COLO668 (cell line): ENCODE data around the gene MLXIP.
"Not testable (repeated sequence)": the region's sequence is repeated elsewhere in the genome, so short reads cannot be mapped to it uniquely, and the experiment has no call there.

ENCODE experiments used
- DNase-seq: peaks from one replicate; lab custom pipeline; 2025; ENCODE audit not compliant: unreplicated experiment; lab: John Stamatoyannopoulos, UW

MLXIP gene

DNA sequence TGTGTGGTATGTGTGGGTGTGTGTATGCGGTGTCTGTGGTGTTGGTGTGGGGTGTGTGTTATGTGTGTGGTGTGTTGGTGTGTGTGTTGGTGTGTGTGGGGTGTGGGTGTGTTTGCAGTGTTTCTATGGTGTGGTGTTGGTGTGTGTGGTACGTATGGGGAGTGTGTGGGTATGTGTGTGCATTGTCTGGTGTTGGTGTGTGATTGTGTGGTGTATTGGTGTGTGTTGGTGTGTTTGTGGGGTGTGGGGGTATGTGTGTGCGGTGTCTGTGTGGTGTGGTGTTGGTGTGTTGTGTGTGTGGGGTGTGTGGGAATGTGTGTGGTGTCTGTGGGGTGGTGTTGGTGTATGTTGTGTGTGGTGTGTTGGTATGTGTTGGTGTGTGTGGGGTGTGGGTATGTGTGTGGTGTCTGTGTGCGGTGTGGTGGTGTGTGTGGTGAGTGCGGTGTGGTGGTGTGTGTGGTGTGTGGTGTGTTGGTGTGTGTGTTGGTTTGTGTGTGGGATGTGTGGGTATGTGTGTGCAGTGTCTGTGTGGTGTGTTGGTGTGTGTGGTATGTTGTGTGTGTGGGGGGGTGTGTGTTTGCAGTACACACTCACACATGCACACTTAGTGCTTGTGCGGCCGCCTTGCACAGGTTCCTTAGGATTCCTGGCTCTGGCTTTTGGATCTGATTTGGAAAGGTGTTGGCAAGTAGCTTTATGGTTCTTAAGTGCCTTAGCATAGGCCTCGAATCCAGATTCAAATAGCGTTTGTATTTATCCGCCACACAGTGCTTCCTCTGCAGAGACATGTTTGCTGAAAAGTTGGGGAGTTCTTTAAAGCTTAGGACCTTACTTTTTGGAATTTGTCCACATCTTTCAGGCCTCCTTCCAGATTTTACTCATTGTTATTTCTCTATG, 16.4 kb downstream of the MLXIP start:
- no peak for DNase-seq

DNA sequence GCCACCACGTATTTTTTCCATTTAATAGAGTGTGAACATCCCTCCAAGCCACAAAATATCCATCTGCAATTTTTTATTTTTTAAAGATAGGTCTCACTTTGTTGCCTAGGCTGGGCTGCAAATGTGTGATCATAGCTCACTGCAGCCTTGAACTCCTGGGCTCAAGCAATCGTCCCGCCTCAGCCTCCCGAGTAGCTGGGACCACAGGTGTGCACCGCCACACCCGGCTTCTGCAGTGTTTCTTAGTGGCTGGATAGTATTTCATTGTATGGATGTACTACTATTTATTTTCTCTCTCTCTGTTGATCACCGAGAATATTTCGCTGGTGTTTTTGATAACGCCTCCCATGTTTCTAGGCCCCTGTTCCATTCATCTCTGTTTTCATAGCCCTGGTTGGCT, 17.5 kb downstream of the MLXIP start:
- no peak for DNase-seq

DNA sequence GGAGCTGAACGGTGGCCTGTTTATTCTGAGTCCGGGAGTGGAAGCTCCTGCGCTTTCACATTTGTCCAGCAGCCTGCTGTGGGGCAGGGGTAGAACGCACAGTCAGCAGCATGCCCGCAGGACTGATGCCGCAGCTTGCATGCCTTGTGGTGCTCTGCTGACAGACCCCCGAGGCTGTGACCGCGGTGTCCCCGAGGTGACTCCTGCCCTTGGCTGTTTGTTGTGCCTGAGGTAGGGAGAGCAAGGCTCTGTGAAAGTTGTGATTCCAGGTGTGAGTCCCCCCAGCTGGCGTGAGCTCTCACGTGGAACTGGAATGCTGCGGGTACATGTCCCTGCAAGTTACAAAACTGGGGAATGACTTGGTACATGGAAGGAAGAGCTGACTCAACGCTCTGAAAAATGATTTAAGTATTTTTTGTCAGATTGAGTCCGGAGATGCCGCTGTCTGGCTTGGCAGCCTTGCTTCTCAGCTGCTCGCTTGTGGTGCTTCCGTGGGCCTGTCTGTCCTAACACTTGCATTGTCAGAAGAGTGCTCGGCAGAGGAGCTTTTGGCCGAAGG, 18.1 kb downstream of the MLXIP start:
- DNase-seq, result no peak

DNA sequence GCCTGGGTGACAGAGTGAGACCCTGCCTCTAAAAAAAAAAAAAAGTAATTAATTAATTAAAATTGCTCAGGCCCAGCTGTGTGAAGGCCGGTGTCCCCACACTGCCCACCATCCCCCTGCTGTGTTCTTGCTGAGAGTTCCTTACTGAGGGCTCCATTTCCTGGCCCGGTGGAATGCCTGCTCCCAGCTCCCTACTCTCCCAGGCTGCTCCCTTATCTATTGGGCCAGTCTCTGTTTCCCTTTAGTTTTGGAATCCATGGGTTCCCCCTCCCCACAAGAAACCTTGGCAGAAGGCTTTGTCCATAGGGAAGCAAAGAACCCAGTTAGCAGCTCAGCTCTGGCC, 19.0 kb downstream of the MLXIP start:
- no peak for DNase-seq

DNA sequence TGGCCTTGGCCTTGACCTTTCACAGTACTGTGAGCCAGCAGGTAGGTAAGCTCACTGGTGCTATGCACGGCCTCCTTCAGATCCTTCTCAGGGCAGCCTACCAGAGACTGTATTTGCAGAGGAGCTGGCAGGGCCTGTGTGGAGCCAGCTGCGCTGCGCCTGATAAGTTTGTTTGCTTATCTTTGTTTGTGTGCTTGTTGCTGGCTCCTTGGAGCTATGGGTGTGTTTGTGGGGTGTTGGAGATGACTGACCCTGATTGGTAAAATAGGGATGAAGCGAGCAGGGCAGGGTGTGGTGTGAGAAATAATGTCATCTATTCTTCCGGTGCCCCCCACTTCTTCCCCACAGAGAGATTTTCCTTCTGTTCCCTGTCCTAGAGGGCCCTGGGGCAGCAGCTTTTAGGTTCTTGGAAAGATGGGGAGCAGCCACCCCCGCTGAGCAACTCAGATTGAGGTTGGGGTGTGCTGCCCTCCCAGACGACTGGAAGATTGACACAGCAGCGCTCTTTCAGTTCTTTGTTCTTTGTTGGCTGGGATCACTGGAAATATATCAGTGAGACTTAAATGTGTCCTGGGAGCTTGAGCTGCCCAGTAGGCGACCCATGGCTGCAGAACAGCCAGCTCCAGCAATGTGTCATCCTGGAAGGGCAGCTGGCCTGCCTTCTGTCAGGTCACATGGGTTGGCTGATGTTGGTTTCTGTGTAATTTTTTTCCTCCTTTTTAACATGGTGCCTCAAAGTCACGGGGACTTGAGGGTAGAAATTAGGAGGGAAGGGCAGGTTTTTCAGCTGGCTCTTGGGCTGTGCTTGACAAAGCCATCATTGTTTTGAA, 19.6 kb downstream of the MLXIP start:
- DNase-seq, result peak; percentile 88

DNA sequence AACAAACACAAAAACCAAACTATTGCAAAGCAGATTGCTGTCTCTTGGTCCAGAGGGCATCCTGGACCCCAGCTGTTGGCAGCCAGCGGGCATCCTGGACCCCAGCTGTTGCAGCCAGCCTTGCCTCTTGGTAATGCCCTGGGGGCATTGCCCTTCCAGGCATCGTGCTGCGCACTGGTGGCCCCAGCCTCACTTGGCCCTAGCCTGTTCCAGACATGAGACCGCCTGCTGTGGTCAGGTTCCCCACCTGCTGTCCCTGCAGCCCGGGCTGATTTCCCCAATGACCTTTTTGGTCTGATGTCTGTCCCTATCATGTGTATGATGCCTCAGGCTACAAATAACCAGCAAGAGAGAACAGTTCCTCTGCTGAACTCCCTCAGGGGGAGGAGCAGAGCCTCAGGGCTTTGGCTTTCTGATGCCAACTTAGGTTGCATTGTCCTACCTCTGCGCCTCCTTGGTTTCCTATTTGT, 20.8 kb downstream of the MLXIP start:
- DNase-seq, result peak; percentile 37

DNA sequence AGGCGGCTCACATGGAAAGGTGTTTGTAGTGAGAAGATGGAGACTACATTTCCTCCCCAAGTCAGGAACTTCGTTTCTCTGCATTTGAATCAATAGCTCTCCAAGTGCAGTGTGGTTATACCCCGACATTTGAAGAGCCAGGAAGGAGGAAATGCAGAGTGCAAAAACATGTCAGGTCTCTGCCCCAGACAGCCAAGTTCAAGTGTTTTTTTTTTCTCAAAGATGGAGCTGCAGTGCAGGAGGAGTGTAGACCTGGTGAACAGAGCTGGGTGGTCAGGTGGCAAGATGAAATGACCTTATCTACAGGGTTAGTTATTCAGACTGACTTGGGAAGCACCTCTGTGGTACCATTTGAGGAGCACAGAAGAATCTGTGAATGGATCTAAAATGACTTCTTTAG, 21.3 kb downstream of the MLXIP start:
- DNase-seq, result no peak

DNA sequence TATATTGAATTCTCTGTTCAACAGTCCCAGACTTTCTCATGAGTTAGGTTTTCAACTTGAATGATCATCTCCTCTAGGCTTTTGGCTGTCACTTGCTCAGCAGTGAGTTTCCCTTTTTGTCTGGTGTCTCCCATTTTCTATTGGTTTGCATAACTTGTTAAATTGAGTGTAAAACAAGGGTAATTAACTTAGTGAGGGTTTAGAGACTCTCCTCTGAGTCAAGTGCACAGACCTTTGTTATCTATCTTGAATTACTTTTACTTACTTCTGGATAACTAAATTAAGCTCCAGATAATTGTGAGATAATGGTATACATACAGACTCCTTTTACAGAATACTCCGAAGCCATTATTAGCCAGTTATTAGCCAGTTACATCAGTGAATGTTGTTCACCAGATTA, 22.0 kb downstream of the MLXIP start:
- no peak for DNase-seq

DNA sequence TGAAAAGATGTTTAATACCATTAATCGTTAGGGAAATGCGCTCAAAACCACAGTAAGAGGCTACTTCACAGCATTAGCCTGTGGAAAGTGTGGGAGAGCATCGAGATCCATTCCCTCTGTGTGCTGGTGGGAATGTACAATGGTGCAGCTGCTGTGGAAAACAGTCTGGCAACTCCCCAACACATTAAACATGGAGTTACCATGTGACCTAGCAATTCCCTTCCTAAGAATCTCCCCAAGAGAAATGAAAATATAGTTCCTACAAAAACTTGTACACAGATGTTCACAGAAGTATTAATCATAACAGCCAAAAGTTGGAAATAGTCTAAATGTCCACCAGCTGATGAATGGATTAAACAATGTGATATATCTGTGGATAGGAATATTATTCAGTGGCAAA, 23.8 kb downstream of the MLXIP start:
- no peak for DNase-seq

DNA sequence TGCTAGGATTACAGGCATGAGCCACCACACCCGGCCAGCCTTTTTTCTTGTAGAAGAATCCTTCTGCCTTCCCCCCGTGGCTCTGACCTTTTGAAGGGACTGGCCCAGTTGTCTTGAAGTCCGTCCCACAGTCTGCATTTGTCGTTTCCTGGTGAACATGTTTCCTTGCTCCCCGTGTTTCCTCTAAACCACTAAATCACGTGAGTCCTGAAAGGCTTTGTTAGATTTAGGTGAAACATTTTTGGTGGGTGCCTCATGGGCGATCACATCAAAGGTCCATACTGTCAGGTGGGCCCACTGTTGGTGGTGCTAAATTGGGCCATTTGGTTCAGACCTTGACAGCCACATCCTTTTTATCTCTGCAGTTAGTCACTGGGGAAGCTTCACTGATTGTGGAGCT, 26.3 kb downstream of the MLXIP start:
- no peak for DNase-seq

DNA sequence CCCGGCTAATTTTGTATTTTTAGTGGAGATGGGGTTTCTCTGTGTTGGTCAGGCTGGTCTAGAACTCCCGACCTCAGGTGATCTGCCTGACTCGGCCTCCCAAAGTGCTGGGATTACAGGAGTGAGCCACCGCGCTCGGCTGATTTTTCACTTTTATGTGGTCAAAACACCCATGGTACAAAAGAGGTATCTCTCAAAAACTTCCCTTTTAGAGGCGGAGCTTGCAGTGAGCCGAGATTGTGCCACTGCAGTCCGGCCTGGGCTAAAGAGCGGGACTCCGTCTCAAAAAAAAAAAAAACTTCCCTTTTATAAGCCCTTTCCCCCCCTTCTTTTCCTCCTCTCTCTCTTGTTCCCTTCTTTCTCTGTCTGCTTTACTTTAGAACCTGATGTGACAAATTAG, 26.9 kb downstream of the MLXIP start:
- not testable (repeated sequence) for DNase-seq

DNA sequence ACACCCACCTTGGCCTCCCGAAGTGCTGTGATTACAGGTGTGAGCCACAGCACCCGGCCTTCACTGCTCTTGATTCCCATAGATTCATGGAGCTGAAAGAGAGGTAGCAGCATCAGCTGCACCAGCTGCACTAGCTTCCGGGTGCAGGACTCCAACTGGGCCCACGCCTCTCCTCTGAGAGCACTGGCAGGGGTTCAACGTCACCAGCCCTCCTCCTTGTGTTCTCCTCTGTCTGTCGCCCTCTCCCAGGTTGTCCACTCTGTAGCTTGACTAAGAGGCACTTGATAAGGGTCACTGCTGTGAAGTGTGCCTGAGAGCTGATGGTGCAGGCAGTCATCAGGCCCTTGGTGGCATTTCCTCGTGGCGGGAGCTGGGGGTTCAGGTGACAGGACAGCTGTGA, 28.3 kb downstream of the MLXIP start:
- peak; percentile 77 for DNase-seq

DNA sequence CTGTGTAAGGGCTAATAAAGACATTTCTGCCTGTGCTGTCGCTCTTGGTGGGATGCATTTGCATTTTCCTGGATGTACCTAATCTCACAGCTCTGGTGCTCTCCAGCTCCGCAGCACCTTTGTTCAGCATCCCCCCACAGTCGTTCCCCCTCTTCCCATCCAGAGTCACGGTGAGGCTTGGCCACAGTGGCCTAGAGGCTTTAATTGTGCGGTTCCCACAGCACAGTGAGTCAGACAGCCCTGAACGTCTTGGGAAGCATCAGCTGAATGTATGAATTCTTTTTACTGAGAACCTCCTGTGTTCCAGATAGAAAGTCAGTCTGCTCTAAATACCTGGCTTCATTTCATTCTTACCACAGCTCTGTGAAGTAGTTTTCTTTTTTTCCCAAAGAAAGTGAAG, 28.7 kb downstream of the MLXIP start:
- DNase-seq, result no peak

DNA sequence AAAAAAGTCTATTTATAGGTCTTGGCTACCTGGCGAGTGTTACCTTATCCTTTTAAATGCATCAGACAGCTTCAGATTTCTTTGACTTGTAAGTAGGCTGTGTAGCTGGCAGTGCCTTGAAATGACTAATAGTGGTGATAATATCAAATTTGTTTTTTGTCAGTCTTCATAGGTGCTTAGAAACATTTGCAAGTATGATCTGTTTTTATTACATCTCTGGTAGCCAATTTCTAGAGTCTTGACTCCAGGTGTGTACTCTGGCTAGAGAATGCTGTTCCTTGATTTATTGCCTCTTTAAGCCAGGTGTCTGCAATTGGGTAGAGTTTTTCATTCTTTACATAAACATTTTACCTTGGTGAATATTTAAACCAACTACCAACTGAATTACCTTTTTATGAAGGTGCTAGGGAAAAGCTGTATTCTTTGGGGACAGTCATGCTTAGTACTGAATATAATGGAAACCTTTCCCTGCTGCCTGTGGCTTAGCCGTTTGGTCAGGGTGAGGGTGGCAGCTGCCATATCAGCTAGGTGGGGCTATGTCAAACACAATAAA, 32.6 kb downstream of the MLXIP start:
- DNase-seq, result peak; percentile 62

DNA sequence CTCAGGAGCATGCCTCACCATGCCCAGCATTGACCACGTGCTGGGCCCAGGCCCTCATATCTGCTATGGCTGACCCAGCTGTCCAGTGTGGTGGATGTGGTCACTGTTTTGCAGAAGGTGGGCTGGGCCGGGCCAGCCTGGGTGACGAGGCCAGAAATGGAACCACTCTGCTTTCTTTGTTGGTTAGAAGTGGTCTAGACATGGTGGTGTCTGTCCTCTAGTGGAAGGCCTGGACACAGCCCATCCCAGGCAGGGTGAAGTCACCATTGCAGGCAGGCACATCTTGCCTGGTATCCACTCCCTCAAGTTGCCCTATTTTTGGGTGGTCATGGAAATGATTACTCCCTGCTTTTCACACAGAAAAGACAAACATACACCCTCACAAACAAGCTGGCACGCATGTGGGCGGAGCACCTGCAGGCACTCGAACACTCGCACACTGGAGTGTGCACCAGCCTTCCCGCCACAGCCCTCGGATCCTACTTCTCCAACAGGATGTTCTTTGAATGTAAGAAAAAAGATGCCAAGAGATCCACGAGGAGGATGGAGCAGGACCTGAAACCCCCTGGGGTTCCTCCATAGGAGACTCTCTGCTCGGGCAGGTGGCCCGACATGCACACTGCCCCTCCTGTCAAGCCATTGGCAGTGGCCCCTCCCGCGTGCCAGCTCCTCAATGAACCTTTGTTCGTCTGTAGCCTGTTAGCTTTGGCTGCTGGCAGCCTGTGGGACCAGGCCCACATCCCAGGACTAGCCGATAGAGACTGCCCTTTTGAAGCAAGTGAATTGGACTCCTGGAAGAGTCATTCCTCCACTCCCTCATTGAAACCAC, 38.4 kb downstream of the MLXIP start:
- DNase-seq, result peak; percentile 29

DNA sequence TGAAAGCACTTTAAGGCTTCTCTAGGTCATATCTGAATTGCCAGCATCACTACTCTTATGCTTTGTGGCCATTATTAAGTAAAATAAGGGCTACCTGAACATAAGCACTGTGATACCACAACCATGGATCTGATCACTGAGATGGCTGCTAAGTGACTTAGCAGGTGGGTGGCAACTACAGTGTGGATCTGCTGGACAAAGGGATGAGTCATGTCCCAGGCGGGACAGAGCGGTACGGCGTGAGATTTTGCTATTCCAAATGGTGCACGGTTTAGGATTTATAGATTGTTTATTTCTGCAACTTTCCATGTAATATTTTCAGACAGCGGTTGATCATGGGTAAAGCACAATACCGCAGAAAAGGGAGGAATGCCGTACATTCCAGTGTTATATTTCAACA, 39.4 kb downstream of the MLXIP start:
- DNase-seq, result peak; percentile 20

DNA sequence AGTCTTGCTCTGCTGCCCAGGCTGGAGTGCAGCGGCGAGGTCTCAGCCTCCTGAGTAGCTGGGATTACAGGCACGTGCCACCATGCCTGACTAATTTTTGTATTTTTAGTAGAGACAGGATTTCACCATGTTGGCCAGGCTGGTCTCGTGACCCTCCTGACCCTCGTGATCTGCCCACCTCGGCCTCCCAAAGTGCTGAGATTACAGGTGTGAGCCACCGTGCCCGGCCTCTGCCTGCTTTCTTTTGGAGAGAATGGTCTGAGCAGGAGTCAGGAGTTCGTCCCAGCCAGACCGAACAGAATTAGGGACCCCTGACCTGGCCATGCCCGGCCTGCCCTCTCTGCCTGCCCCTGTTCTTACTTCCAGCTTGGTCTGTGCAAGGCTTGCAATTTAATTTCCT, 42.8 kb downstream of the MLXIP start:
- not testable (repeated sequence) for DNase-seq

DNA sequence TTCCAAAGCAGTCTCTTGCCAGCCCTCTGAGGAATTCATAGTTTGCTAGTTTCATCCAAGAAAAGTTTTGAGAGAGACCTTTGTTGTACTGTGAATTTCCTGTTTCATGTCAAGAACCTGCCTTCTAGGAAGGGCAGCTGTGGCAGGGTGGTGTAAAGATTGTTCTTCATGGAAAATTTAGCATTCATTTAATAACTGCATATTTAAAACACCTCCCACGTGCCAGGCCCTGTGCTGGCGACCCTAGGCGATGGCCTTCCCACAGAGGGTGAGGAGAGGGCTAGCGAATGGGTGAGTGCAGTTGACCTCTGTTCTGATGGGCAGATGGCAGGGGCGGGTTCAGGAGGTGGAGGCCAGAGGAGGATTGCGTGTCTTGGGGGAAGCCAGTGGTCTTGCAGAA, 43.2 kb downstream of the MLXIP start:
- no peak for DNase-seq

DNA sequence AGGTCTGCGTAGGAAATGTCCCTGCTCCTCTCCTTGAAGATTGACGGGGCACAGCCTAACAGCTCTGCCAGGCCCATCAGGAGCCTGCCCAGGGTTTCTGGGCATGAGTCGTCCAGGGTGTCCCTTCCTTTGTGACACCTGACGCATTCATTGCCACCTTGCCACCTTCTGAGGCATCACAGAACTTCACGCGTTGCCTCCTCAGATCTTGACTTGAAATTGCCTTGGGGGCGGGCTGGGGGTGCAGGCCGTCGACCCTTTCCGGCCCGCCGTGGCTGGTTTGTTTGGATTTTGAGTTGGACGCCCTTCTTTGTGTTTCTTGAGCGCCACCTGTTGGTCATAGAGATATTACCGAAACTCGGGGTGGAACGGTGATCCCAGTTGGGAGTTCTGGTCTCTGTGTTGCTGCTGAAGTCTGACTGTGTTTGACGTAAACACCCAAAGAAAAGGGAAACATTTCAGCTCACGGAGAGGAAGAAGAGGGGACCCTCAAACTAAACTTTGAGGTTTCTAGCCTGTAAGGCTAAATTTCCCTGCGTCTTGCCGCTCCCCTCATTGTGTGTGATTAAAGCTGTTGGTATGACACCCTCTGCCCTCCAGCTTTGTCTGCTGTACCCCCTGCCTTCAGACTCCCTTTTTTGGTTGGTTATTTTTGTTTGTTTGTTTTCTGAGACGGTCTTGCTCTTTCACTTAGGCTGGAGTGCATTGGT, 44.6 kb downstream of the MLXIP start:
- peak; percentile 75 for DNase-seq

DNA sequence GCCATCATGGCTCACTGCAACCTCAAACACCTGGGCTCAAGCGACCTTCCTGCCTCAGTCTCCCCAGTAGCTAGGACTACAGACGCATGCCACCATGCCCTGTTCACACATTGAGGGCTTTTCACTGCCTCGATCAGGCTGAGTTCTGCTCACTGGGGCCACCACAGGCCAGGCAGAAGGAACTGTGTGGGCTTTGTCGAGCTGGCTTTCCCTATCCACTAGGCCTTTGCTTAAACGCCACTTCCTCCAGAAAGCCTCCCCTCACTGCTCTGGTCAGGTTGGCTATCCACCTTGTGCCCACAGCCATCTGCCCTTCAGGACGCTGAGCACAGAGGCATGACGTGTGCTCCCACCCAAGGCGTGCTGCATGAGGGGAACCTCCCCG, 45.2 kb downstream of the MLXIP start:
- no peak for DNase-seq
